ENCODE results near the gene SV2C.

Gene SV2C

DNA sequence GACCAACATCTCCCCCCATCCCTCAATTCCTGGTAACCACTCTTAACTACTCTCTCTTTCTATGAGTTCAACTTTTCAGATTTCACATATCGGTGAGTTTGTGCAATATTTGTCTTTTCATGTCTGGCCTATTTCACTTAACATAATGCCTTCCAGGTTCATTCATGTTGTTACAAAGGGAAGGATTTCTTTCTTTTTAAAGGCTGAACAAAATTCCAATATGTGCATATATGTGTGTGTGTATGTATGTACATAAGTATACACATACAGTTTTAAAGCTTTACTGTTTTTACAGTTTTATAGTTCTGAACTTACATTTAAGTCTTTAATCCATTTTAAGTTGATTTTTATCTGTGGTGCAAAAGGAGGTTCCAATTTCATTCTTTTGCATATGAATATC is 130.7 kb downstream of the SV2C start:
- Histone ChIP-seq H3F3A (ENCODE audit: insufficient read depth, low read length) (no peaks in the 10 kb centered on the region), H3K4me1 (ENCODE audit: low read length) (no peaks in the 10 kb centered on the region), H3K36me3 (replicated peaks; ENCODE audit: insufficient read depth, low read length) (no peaks in the 10 kb centered on the region), H3K4me3 (ENCODE audit: low read length) (no peak overlapping the region), H2AFZ (ENCODE audit: low read length) (no peak overlapping the region), H3K27ac (ENCODE audit: low read length) (no peak overlapping the region), H3K9ac (ENCODE audit: low read length) (no peak overlapping the region), H3K9me3 (replicated peaks; ENCODE audit: insufficient read depth, low read length) (no peaks in the 10 kb centered on the region), H3K9me2 (replicated peaks; ENCODE audit: insufficient read depth, low read length) (no peaks in the 10 kb centered on the region), H3K27me3 (replicated peaks; ENCODE audit: insufficient read depth, low read length) (no peaks in the 10 kb centered on the region), H3K79me2 (ENCODE audit: low read length) (no peaks in the 10 kb centered on the region), H3K4me2 (ENCODE audit: low read depth, low read length) (no peak overlapping the region), H4K20me1 (ENCODE audit: insufficient read depth, low read length) (no peaks in the 10 kb centered on the region)
- no peak for TF ChIP-seq EZH2 (optimal IDR thresholded peaks at IDR 0.05; ENCODE audit: low read depth, low read length)
- TF ChIP-seq, protein P1, sequence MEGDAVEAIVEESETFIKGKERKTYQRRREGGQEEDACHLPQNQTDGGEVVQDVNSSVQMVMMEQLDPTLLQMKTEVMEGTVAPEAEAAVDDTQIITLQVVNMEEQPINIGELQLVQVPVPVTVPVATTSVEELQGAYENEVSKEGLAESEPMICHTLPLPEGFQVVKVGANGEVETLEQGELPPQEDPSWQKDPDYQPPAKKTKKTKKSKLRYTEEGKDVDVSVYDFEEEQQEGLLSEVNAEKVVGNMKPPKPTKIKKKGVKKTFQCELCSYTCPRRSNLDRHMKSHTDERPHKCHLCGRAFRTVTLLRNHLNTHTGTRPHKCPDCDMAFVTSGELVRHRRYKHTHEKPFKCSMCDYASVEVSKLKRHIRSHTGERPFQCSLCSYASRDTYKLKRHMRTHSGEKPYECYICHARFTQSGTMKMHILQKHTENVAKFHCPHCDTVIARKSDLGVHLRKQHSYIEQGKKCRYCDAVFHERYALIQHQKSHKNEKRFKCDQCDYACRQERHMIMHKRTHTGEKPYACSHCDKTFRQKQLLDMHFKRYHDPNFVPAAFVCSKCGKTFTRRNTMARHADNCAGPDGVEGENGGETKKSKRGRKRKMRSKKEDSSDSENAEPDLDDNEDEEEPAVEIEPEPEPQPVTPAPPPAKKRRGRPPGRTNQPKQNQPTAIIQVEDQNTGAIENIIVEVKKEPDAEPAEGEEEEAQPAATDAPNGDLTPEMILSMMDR (IDR thresholded peaks at IDR 0.05; ENCODE audit: low read length) = no peak
- TF ChIP-seq EZH2phosphoT487 (IDR thresholded peaks at IDR 0.05; ENCODE audit: low read length) = no peak
- DNase-seq = no peak

DNA sequence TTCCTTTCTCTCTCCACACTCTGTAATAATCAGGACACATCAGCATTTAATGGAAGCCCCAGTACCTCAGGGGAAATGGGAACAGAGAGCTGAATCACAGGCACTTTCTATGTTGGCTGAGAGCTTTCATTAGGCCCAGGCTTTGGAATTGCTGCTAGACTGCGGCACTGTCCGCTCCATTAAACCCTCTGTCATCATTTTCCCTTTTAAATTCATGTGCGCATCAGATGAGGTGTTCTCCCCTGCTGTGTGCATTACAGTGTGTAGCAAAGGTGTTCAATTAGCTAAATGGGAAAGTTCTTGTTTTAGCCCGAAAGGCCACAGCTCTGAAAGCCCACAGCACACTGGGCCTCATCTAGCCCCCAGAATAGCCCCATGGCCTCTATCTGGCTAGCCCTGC is 133.6 kb downstream of the SV2C start:
- no peak for DNase-seq
- Histone ChIP-seq H3K9ac (ENCODE audit: low read length) (no peak overlapping the region), H3K9me2 (replicated peaks; ENCODE audit: insufficient read depth, low read length) (no peaks in the 10 kb centered on the region), H2AFZ (ENCODE audit: low read length) (no peak overlapping the region), H3K9me3 (replicated peaks; ENCODE audit: insufficient read depth, low read length) (no peaks in the 10 kb centered on the region), H3K4me3 (ENCODE audit: low read length) (no peak overlapping the region), H3F3A (ENCODE audit: insufficient read depth, low read length) (no peaks in the 10 kb centered on the region), H3K27me3 (replicated peaks; ENCODE audit: insufficient read depth, low read length) (no peaks in the 10 kb centered on the region), H3K4me2 (ENCODE audit: low read depth, low read length) (no peak overlapping the region), H3K79me2 (ENCODE audit: low read length) (no peaks in the 10 kb centered on the region), H4K20me1 (ENCODE audit: insufficient read depth, low read length) (no peaks in the 10 kb centered on the region), H3K4me1 (ENCODE audit: low read length) (no peaks in the 10 kb centered on the region), H3K27ac (ENCODE audit: low read length) (no peak overlapping the region), H3K36me3 (replicated peaks; ENCODE audit: insufficient read depth, low read length) (no peaks in the 10 kb centered on the region)
- TF ChIP-seq EZH2 (optimal IDR thresholded peaks at IDR 0.05; ENCODE audit: low read depth, low read length) = no peak
- TF ChIP-seq, protein P1 (IDR thresholded peaks at IDR 0.05; ENCODE audit: low read length) = no peak
- TF ChIP-seq EZH2phosphoT487 (IDR thresholded peaks at IDR 0.05; ENCODE audit: low read length) = no peak

DNA sequence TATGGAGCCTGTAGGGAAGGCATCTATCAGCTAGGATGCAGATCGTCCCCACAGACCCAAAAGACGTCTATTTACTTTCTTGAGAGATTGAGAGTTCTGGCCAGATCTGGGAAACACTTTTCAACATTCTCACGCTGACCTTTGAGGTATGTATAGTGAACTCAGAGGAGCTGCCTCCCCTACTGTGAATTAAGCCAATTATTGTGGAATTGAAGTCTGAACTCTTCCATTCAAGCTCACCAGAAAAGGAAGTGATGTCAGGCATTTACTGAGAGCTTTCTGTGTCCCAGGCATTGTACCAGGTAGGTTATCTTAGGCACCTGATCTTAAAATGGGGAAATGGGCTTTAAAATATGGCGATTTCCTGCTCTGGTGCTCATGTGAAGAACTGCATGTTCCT is 136.5 kb downstream of the SV2C start:
- Histone ChIP-seq H3K9ac (ENCODE audit: low read length) (no peak overlapping the region), H4K20me1 (ENCODE audit: insufficient read depth, low read length) (no peaks in the 10 kb centered on the region), H3K4me3 (ENCODE audit: low read length) (no peak overlapping the region), H3K4me1 (ENCODE audit: low read length) (no peaks in the 10 kb centered on the region), H3K79me2 (ENCODE audit: low read length) (no peaks in the 10 kb centered on the region), H3K27me3 (replicated peaks; ENCODE audit: insufficient read depth, low read length) (no peaks in the 10 kb centered on the region), H2AFZ (ENCODE audit: low read length) (no peak overlapping the region), H3K9me2 (replicated peaks; ENCODE audit: insufficient read depth, low read length) (no peaks in the 10 kb centered on the region), H3K36me3 (replicated peaks; ENCODE audit: insufficient read depth, low read length) (no peaks in the 10 kb centered on the region), H3K4me2 (ENCODE audit: low read depth, low read length) (no peak overlapping the region), H3K9me3 (replicated peaks; ENCODE audit: insufficient read depth, low read length) (no peaks in the 10 kb centered on the region), H3K27ac (ENCODE audit: low read length) (no peak overlapping the region), H3F3A (ENCODE audit: insufficient read depth, low read length) (no peaks in the 10 kb centered on the region)
- no peak for DNase-seq
- no peak for TF ChIP-seq EZH2phosphoT487 (IDR thresholded peaks at IDR 0.05; ENCODE audit: low read length)
- TF ChIP-seq EZH2 (optimal IDR thresholded peaks at IDR 0.05; ENCODE audit: low read depth, low read length) = no peak
- TF ChIP-seq, protein P1 (IDR thresholded peaks at IDR 0.05; ENCODE audit: low read length) = no peak
